Measurements from ENCODE around the gene TJP1. TPM values are rescaled to one million over a fixed set of nuclear protein-coding genes. Genes with fewer than 3 reads are reported as not detected.

TJP1 gene
- total and polyA plus RNA-seq, 2 donors (not counting 1 experiment from before 2014, with no cell fraction given): 0.10 TPM; not detected in 1

GRCh38 chr15:29704950-29705597 lies 117.2 kb downstream of the TJP1 start:
- Histone ChIP-seq H3K4me2 (replicated peaks; ENCODE audit: low read depth, low read length, poor library complexity, severe bottlenecking) (no peak overlapping the region), H3K79me2 (ENCODE audit: control insufficient read depth, insufficient read depth, low read length) (no peaks in the 10 kb centered on the region), H3K9me3 (ENCODE audit: control extremely low read depth in 1 of 3, control insufficient read depth in 2 of 3, insufficient read depth in 1 of 3, low read length in 2 of 3) (peaks cover 0 to 4% (median 0%) of the 10 kb centered on the region in 3 donors), H3K4me3 (ENCODE audit: control extremely low read depth in 1 of 5, extremely low read depth in 1 of 5, insufficient read depth in 1 of 5, low read depth in 2 of 5, low read length in 4 of 5) (no peak overlapping the region), H4K20me1 (ENCODE audit: control insufficient read depth, insufficient read depth, low read length, poor library complexity, severe bottlenecking) (no peaks in the 10 kb centered on the region), H3K4me1 (ENCODE audit: control insufficient read depth in 2 of 2, insufficient read depth in 2 of 2, low read length in 2 of 2) (no peaks in the 10 kb centered on the region), H3K36me3 (replicated peaks in 1 of 2; ENCODE audit: control extremely low read depth in 1 of 2, control insufficient read depth in 1 of 2, extremely low read depth in 1 of 2, insufficient read depth in 2 of 2, low read length in 1 of 2) (no peaks in the 10 kb centered on the region), H3K9ac (ENCODE audit: low read length) (no peak overlapping the region), H3K27ac (ENCODE audit: low read length in 2 of 2) (no peak overlapping the region), H2AFZ (ENCODE audit: insufficient read depth, low read depth, low read length, poor library complexity, severe bottlenecking) (no peak overlapping the region), H3K27me3 (replicated peaks in 1 of 4; ENCODE audit: control extremely low read depth in 1 of 4, control insufficient read depth in 3 of 4, insufficient read depth in 4 of 4, low read length in 3 of 4) (no peaks in the 10 kb centered on the region)
- POLR2A ChIA-PET: no interaction called here
- Mint-ChIP-seq H3K4me1 (no peaks in the 10 kb centered on the region), H3K27ac (no peak overlapping the region), H3K9me3 (ENCODE audit: insufficient read depth) (no peaks in the 10 kb centered on the region), H3K27me3 (peaks cover 3% of the 10 kb centered on the region), H3K4me3 (no peak overlapping the region)
- CTCF ChIA-PET: no interaction called here
- DNase-seq (no peak), ATAC-seq (ENCODE audit: low read depth) (no peak)
- intact Hi-C loops (cut with micrococcal nuclease): no loop called here
- 59% methylated on average over 2 of the region's 6 CpGs for WGBS (ENCODE audit: insufficient coverage)
- TF ChIP-seq EZH2 (IDR thresholded peaks at IDR 0.05; ENCODE audit: borderline replicate concordance, insufficient read depth, low read depth, low read length, poor library complexity, severe bottlenecking): no peak
- TF ChIP-seq, protein P1, sequence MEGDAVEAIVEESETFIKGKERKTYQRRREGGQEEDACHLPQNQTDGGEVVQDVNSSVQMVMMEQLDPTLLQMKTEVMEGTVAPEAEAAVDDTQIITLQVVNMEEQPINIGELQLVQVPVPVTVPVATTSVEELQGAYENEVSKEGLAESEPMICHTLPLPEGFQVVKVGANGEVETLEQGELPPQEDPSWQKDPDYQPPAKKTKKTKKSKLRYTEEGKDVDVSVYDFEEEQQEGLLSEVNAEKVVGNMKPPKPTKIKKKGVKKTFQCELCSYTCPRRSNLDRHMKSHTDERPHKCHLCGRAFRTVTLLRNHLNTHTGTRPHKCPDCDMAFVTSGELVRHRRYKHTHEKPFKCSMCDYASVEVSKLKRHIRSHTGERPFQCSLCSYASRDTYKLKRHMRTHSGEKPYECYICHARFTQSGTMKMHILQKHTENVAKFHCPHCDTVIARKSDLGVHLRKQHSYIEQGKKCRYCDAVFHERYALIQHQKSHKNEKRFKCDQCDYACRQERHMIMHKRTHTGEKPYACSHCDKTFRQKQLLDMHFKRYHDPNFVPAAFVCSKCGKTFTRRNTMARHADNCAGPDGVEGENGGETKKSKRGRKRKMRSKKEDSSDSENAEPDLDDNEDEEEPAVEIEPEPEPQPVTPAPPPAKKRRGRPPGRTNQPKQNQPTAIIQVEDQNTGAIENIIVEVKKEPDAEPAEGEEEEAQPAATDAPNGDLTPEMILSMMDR (IDR thresholded peaks at IDR 0.05): no peak

GRCh38 chr15:29701151-29701550 lies 121.1 kb downstream of the TJP1 start:
- Mint-ChIP-seq H3K4me3 (no peak overlapping the region), H3K4me1 (no peaks in the 10 kb centered on the region), H3K27ac (no peak overlapping the region), H3K27me3 (no peaks in the 10 kb centered on the region), H3K9me3 (ENCODE audit: insufficient read depth) (no peaks in the 10 kb centered on the region)
- Histone ChIP-seq H3K36me3 (replicated peaks in 1 of 2; ENCODE audit: control extremely low read depth in 1 of 2, control insufficient read depth in 1 of 2, extremely low read depth in 1 of 2, insufficient read depth in 2 of 2, low read length in 1 of 2) (no peaks in the 10 kb centered on the region), H3K27me3 (replicated peaks in 1 of 4; ENCODE audit: control extremely low read depth in 1 of 4, control insufficient read depth in 3 of 4, insufficient read depth in 4 of 4, low read length in 3 of 4) (no peaks in the 10 kb centered on the region), H4K20me1 (ENCODE audit: control insufficient read depth, insufficient read depth, low read length, poor library complexity, severe bottlenecking) (no peaks in the 10 kb centered on the region), H3K9me3 (ENCODE audit: control extremely low read depth in 1 of 3, control insufficient read depth in 2 of 3, insufficient read depth in 1 of 3, low read length in 2 of 3) (peaks cover 0 to 3% (median 0%) of the 10 kb centered on the region in 3 donors), H3K27ac (ENCODE audit: low read length in 2 of 2) (no peak overlapping the region), H3K79me2 (ENCODE audit: control insufficient read depth, insufficient read depth, low read length) (no peaks in the 10 kb centered on the region), H3K4me3 (ENCODE audit: control extremely low read depth in 1 of 5, extremely low read depth in 1 of 5, insufficient read depth in 1 of 5, low read depth in 2 of 5, low read length in 4 of 5) (no peak overlapping the region), H2AFZ (ENCODE audit: insufficient read depth, low read depth, low read length, poor library complexity, severe bottlenecking) (no peak overlapping the region), H3K4me2 (replicated peaks; ENCODE audit: low read depth, low read length, poor library complexity, severe bottlenecking) (no peak overlapping the region), H3K4me1 (ENCODE audit: control insufficient read depth in 2 of 2, insufficient read depth in 2 of 2, low read length in 2 of 2) (no peaks in the 10 kb centered on the region), H3K9ac (ENCODE audit: low read length) (no peak overlapping the region)
- POLR2A ChIA-PET: no interaction called here
- TF ChIP-seq, protein P1 (IDR thresholded peaks at IDR 0.05): no peak
- TF ChIP-seq EZH2 (IDR thresholded peaks at IDR 0.05; ENCODE audit: borderline replicate concordance, insufficient read depth, low read depth, low read length, poor library complexity, severe bottlenecking): no peak
- 100% methylated on average over 2 of the region's 5 CpGs for WGBS (ENCODE audit: insufficient coverage)
- DNase-seq (no peak), ATAC-seq (ENCODE audit: low read depth) (no peak)
- intact Hi-C loops (cut with micrococcal nuclease): no loop called here
- CTCF ChIA-PET: no interaction called here

All from B cell (primary cell).